GM12878 (cell line): Measurements from ENCODE around the gene LHCGR.

Experiments
- ATF2 ChIP-seq: IDR thresholded peaks from 2 replicates; pipeline ENCODE4 v1.6.1; 2012; ENCODE audit warnings: low read length, inconsistent platforms
- CBX5 ChIP-seq: sonication (generic); IDR thresholded peaks from 2 replicates; pipeline ENCODE4 v1.6.1; 2016; ENCODE audit warnings: low read depth, moderate library complexity, mild to moderate bottlenecking, inconsistent platforms
- EGR1 ChIP-seq, 2 experiments: IDR thresholded peaks; 1 replicate in 1 of 2; 2 replicates in 1 of 2; pipeline ENCODE4 v1.6.1; 2011 to 2012; ENCODE audit warnings: low read depth in 2 of 2, low read length in 2 of 2, borderline replicate concordance in 1 of 2, mild to moderate bottlenecking in 1 of 2, moderate library complexity in 1 of 2
- ESRRA ChIP-seq: IDR thresholded peaks from 2 replicates; pipeline ENCODE4 v1.6.1; 2012; ENCODE audit warnings: mild to moderate bottlenecking, low read length, improper control_type of control experiment
- HSF1 ChIP-seq: fragments of 150-350 bp; IDR thresholded peaks from 2 replicates; pipeline ENCODE4 v1.6.1; 2014; ENCODE audit warnings: mild to moderate bottlenecking, low read depth, low read length
- POLR2A ChIP-seq: IDR thresholded peaks from 2 replicates; pipeline ENCODE4 v1.6.1; 2011; ENCODE audit warnings: low read depth, mild to moderate bottlenecking, low read length
- RFX5 ChIP-seq: IDR thresholded peaks from 2 replicates; pipeline ENCODE4 v1.6.1; 2011; ENCODE audit warnings: low read depth, low read length, improper control_type of control experiment
- SP1 ChIP-seq: IDR thresholded peaks from one replicate; pipeline ENCODE4 v1.6.1; 2011; ENCODE audit warnings: low read depth, low read length
- SUZ12 ChIP-seq: fragments of 200-600 bp; sonication (generic); IDR thresholded peaks from one replicate; pipeline ENCODE4 v1.6.1; 2018; ENCODE audit warnings: antibody characterized with exemption, mild to moderate bottlenecking; ENCODE audit not compliant: unreplicated experiment
- ZNF622 ChIP-seq: fragments of 450-650 bp; IDR thresholded peaks from 2 replicates; pipeline ENCODE4 v1.6.1; 2017; ENCODE audit warnings: mild to moderate bottlenecking, inconsistent platforms
- ZZZ3 ChIP-seq: IDR thresholded peaks from 2 replicates; pipeline ENCODE4 v1.6.1; 2011; ENCODE audit warnings: low read depth; ENCODE audit not compliant: control insufficient read depth, insufficient read length
- TF ChIP-seq, protein P1 (sequence below), 3 experiments: IDR thresholded peaks in 2 of 3; conservative IDR thresholded peaks in 1 of 3; 2 replicates each; pipeline ENCODE4 v1.5.1; 2011; ENCODE audit warnings: low read depth in 3 of 3, low read length in 3 of 3, mild to moderate bottlenecking in 3 of 3, control low read depth in 2 of 3, moderate library complexity in 2 of 3, inconsistent platforms in 1 of 3, mixed read lengths in 1 of 3; ENCODE audit not compliant: control insufficient read depth in 2 of 3, insufficient read depth in 1 of 3; ENCODE audit errors: extremely low read depth in 1 of 3
- TF ChIP-seq, protein P2 (sequence below): IDR thresholded peaks from 2 replicates; pipeline ENCODE4 v1.6.1; 2011; ENCODE audit warnings: mild to moderate bottlenecking, low read depth, low read length, moderate library complexity; ENCODE audit not compliant: insufficient replicate concordance
- TF ChIP-seq, protein P3 (sequence below): fragments of 450-650 bp; IDR thresholded peaks from 2 replicates; pipeline ENCODE4 v1.6.1; 2017; ENCODE audit warnings: borderline replicate concordance

DNA sequence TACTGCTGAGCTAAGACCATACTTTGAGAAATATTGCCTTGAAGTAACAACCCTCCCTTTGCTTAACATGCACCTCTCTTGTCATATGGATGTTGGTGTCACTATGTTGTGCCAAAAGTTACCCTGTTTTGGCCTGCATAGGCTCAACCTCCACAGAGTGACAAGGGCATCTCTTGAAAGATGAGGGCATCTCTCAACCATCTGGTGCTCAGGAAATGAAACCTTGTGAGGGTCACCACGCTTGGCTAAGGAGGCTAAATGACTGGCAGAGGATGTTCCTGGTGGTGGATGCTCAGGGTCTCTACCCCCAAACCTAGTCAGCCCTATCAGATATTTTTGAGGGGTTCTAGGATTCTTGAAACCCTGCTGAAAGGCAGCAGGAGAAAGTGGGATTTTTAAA lies 2.3 kb downstream of the LHCGR start:
- TF ChIP-seq SP1 = no peak
- TF ChIP-seq, protein P1, sequence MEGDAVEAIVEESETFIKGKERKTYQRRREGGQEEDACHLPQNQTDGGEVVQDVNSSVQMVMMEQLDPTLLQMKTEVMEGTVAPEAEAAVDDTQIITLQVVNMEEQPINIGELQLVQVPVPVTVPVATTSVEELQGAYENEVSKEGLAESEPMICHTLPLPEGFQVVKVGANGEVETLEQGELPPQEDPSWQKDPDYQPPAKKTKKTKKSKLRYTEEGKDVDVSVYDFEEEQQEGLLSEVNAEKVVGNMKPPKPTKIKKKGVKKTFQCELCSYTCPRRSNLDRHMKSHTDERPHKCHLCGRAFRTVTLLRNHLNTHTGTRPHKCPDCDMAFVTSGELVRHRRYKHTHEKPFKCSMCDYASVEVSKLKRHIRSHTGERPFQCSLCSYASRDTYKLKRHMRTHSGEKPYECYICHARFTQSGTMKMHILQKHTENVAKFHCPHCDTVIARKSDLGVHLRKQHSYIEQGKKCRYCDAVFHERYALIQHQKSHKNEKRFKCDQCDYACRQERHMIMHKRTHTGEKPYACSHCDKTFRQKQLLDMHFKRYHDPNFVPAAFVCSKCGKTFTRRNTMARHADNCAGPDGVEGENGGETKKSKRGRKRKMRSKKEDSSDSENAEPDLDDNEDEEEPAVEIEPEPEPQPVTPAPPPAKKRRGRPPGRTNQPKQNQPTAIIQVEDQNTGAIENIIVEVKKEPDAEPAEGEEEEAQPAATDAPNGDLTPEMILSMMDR (IDR thresholded peaks at IDR 0.05 in 2 of 3, conservative IDR thresholded peaks at IDR 0.05 in 1 of 3; ENCODE audit: control insufficient read depth in 2 of 3, extremely low read depth in 1 of 3, insufficient read depth in 1 of 3, low read depth in 3 of 3, low read length in 3 of 3) = no peak
- no peak for TF ChIP-seq RFX5
- TF ChIP-seq CBX5 = no peak
- no peak for TF ChIP-seq POLR2A
- TF ChIP-seq ZZZ3 = no peak
- no peak for TF ChIP-seq ESRRA
- TF ChIP-seq ZNF622 = no peak
- TF ChIP-seq, protein P2, sequence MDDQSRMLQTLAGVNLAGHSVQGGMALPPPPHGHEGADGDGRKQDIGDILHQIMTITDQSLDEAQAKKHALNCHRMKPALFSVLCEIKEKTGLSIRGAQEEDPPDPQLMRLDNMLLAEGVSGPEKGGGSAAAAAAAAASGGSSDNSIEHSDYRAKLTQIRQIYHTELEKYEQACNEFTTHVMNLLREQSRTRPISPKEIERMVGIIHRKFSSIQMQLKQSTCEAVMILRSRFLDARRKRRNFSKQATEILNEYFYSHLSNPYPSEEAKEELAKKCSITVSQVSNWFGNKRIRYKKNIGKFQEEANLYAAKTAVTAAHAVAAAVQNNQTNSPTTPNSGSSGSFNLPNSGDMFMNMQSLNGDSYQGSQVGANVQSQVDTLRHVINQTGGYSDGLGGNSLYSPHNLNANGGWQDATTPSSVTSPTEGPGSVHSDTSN = no peak
- no peak for TF ChIP-seq EGR1 (IDR thresholded peaks at IDR 0.05; ENCODE audit: borderline replicate concordance in 1 of 2, low read depth in 2 of 2, low read length in 2 of 2)
- TF ChIP-seq SUZ12 = no peak
- TF ChIP-seq ATF2 = no peak
- TF ChIP-seq, protein P3, sequence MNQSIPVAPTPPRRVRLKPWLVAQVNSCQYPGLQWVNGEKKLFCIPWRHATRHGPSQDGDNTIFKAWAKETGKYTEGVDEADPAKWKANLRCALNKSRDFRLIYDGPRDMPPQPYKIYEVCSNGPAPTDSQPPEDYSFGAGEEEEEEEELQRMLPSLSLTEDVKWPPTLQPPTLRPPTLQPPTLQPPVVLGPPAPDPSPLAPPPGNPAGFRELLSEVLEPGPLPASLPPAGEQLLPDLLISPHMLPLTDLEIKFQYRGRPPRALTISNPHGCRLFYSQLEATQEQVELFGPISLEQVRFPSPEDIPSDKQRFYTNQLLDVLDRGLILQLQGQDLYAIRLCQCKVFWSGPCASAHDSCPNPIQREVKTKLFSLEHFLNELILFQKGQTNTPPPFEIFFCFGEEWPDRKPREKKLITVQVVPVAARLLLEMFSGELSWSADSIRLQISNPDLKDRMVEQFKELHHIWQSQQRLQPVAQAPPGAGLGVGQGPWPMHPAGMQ = no peak
- TF ChIP-seq HSF1 = no peak
